Femur (tissue), 1 donor: Measurements from ENCODE around the gene ZNF513.
"Not testable (repeated sequence)": the region's sequence is repeated elsewhere in the genome, so short reads cannot be mapped to it uniquely, and the experiment has no call there.

ENCODE experiments used
- DNase-seq: peaks from one replicate; pipeline ENCODE4 v3.0.0-alpha.2; 2017

Gene ZNF513, protein sequence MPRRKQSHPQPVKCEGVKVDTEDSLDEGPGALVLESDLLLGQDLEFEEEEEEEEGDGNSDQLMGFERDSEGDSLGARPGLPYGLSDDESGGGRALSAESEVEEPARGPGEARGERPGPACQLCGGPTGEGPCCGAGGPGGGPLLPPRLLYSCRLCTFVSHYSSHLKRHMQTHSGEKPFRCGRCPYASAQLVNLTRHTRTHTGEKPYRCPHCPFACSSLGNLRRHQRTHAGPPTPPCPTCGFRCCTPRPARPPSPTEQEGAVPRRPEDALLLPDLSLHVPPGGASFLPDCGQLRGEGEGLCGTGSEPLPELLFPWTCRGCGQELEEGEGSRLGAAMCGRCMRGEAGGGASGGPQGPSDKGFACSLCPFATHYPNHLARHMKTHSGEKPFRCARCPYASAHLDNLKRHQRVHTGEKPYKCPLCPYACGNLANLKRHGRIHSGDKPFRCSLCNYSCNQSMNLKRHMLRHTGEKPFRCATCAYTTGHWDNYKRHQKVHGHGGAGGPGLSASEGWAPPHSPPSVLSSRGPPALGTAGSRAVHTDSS

DNA sequence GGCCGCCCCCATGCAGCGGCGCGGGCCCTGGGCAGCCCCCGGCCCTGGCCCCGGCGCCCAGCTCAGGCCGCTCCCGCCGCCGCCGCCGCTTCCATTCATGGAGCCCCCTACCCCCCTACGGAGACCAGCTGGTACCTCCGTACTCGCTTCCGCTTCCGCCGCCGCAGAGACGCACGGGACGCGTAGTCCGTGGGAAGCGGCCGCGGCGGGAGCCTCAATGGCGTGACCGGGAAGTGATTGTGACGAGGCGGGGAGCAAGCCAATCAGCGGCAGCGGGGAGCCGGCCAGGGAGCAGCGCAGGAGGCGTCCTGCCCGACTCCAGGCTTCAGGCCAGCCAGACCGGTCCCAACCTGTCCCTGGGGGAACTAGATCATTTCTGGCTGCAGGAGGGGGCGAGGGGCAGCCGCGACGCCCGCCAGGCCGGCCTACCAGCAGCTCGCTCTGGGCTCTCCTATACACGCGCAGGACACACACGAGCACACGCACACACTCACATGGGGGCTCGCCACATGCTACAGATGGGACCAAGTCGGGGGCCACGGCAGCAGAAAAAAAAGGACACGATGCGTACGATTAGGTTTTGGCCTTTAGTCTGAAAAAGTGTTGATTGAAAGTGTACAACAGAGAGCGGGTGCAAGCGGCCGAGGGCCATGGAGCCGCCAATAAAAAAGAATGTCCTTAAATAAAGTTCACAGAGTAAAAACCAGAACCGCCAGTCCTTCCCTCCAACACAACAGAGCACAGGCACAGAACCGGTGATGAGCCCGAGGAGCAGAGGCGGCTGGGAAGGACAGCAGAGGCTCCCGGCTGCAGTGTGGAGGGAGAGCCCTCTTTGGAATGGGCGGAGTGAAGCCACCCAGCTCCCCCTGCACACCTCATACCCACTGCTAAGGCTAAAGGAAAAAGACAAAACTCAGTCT is at the start of gene ZNF513:
TSS of gene ZNF513 (minus strand) at position 109 of the 920 bp plus-strand sequence. CDS start 208 bp downstream, outside the sequence.
- peak; percentile 98 for DNase-seq

DNA sequence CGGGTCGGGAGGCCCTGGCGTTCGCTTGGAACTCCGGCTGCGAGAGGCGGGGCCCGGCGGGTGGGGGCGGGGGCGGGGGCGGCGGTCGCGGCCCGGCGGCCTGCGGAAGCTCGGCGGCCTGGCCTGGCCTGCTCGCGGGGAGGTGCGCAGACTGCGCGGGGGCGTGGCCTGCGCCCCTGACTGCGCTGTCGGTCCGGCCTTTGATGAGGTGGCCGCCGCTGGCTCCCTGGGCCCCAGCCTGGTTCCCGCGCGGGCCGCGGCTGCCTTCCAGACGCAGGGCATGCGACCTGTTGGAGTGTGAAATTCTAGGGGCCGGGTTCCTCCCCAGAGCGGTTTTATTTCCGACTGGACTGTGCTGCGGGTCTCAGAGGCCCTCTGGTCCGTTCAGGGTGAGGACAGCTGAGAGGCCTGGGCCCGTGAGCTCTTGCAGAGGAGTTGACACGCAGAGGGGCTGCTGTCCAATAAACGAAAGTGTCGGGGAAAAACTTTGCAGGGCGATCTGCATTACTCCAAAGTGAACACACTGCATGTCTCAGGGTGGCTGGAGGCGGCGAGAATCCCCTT is 48.5 kb upstream of the ZNF513 start:
- DNase-seq: peak; percentile 91

- peak; percentile 95 for DNase-seq
Observed at GRCh38 chr2:27428213-27428977, 47.9 kb upstream of the ZNF513 start, which contains the start of gene NRBP1. TSS of gene NRBP1 (plus strand) at chr2:27428631. CDS start at chr2:27433274, 4,643 bp downstream.

DNA sequence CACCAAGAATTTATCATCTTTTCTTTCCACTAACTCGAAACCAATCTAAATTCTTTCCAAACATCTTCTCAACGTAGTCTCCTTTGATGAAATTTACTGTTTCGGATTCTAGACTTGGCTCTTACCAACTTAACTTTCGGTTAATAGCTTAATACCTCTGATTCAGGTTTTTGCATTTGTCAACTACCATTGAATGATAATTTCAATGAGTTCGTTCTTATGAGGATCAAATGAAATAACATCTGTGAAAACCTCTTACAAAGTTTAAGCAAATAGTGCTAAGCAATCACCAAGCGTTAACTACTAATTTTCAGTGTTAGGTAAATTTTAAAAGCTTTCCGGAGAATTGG is 47.3 kb upstream of the ZNF513 start:
- DNase-seq: no peak

DNA sequence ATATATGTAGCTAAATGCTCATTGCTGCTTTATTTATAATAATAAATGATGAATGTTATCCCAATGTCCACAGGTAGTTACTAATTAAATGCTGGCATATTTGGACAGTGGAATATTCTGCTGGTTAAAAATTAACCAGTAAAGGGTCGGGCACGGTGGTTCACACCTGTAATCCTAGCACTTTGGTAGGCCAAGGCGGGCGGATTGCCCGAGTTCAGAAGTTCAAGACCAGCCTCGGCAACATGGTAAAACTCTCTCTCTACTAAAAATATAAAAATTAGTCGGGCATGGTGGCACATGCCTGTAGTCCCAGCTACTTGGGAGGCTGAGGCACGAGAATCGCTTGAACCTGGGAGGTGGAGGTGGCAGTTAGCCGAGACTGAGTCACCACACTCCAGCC is 44.5 kb upstream of the ZNF513 start:
- DNase-seq: not testable (repeated sequence)

DNA sequence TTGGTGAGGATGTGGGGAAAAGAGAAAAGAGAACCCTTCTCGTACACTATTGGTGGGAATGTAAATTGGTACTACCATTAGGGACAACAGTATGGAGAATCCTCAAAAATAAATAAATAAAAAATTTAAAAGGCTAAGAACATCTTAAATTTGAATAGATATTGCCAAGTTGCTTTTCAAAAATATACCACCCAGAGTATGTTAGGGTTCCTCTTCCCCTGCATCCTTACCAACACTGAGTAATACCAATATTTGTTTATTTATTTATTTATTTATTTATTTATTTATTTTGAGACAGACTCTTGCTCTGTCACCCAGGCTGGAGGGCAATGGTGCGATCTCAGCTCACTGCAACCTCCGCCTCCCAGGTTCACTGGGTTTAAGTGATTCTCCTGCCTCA is 42.4 kb upstream of the ZNF513 start:
- DNase-seq: no peak

DNA sequence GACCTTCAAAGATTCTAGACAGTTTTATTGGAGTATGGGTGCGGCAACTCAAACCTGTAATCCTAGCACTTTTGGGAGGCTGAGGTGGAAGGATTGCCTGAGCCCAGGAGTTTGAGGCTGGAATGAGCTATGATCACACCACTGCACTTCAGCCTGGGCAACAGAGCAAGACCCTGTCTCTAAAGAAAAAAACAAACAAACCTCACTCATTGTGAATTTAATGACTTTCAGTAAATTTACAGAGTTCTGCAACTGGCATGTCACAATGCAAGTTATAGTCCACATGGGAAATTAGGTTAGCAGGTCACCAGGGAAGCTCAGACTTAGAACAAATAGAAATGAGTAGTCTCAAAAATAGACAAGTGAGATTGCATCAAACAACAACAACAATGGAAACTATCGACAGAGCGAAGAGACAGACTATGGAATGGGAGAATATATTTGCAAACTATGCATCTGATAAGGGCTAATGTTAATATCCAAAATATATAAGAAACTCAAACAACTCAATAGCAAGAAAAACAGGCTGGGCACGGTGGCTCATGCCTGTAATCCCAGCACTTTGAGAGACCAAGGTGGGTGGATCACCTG is 41.2 kb upstream of the ZNF513 start:
- no peak for DNase-seq

DNA sequence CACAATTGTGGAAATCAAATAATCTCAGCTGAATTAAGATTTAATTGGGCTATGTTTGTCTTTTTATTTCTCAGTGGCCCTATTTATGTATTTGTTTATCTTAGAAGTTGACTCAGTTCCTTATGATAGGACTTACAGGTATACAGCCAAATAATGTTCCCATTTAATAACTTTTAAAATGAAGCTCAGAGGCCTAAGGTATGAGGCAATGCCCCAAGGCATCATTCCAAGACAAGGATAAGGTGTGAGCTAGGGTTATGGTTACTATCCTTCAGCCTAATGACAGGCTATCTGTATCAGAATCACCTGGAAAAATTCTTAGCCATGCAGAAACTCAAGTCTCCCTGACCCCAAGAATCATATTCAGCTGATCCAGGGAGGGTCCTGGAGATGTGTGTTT is 40.5 kb upstream of the ZNF513 start:
- no peak for DNase-seq

- DNase-seq: no peak
Observed at GRCh38 chr2:27416151-27416550, 35.6 kb upstream of the ZNF513 start.

GRCh38 chr2:27412419-27413152 is 32.1 kb upstream of the ZNF513 start:
- DNase-seq: no peak

DNA sequence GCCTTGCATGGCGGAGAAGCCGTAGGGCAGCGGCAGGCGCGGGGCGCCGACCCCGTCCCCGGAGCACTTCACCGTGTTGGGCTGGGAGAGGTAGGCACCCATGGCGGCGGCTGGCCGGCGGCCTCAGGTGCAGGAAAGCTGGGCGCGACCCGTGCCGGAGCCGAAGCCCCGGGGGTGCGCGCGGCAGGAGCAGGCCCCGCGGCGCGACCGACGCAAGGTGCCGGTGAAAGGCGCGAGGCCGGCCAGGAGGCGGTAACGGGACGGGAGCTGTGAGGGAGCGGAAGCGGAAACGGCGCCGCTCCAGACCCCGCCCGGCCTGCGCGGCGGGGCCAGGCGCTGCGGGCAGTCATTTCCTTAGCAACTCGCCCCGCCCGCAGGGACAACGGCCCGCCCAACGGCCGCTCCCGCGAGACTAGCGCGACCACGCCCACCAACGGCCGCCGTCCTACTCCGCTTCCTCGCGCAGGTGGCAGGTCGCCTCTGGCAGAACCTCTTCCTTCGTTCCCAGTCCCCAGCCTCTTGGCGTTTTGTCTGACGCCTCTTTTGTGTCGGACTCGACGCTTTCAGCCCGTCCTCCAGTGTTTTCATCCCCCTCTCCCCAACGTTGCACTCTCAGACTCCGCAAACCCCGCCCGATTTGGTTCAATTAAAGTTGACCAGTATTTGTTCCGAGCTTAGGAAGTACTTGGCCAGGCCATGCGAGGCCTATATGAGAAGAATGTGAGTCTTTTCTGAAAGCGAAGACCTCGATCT is 29.0 kb upstream of the ZNF513 start, which contains the start of gene PPM1G:
TSS of gene PPM1G (minus strand) at position 271 of the 753 bp plus-strand sequence. CDS start at position 102, 169 bp downstream.
- peak; percentile 96 for DNase-seq

DNA sequence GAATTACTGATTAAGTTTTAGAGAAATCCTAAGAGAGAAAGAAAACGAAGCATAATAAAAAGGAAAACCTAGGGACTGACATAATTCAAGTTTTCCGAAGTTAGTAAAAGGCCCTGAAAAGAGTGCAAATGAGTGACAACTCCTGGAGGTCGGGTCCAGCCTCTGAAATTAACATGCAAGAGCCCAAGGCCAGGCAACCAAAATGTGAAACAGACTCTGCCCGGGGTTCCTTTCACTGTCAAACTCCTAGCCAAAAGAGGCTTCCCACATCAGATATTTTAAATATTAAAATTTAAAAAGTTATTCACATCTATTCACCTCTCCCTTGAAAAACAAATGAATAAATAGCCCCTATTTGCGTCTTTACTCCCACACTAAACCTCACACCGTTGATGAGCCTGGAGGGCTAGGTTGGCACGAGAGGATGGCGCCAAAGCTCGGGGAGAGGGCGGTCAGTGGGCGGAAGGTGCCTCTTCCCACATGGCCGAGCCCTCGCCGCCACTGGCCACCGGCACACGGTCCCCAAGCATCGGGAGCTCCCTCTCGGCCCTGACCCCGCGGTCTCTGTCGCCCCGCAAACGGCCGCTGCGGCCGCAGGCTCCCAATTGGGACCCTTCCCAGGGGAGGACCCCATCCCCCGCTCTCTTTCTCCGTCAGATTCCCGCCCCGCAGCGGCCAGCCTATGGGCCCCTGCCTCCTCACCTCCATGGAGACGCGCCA is 28.2 kb upstream of the ZNF513 start:
- DNase-seq: no peak

DNA sequence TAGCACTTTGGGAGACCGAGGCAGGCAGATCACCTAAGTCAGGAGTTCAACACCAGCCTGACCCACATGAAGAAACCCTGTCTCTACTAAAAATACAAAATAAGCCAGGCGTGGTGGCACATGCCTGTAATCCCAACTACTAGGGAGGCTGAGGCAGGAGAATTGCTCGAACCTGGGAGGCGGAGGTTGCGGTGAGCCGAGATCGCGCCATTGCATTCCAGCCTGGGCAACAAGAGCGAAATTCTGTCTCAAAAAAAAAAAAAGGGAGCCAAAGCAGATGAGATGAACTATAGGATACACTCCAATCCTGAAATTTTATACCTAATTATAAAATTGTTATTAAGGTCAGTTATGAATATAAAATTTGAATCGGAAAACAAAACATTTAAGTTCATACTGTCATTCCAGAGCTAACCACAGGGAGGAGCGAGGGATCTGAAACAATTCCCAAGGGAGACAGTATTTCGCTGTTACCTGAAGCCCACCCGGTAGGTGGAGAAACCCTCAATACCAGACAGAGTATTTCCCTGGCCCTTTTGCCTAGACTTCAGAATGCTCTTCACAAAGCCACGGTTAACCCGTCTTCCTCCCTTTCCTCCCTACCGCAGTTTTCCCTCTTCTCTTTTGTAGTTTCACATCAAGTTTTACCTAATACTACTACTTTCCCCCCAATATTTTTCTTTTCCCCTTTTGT is 27.4 kb upstream of the ZNF513 start:
- no peak for DNase-seq

DNA sequence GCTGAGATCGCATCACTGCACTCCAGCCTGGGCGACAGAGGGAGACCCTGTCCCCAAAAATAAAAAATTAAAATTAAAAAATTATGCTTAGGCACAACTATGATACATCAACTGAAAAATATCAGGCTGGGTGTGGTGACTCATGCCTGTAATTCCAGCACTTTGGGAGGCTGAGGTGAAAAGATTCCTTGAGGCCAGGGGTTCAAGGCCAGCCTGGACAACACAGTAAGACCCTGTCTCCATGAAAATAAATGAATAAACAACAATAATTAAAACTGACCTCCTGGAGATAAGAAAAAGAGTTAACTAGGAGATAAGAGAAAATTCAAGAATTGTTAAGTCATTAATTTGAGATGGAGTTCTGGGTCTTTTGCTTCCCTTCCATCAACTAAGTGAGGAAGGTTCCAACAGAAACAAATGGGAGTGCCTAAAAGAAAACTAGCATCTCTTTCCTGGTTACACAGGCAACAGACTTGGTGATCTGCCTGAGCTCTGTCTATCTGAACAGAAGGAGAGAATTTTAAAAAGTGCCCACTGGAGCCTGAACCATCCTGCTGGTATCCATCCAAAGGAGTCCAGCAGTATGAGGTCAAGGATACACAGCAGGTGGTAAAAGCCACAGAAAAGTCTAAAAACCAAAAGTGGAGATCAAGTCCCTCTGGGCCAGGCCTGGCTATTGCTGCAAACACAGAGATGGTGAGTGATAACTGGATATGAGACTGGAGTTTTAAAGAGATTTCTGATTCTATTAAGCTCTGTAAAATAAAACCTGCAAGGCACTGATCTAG is 20.0 kb upstream of the ZNF513 start:
- no peak for DNase-seq

- DNase-seq: no peak
Observed at GRCh38 chr2:27398962-27399361, 18.4 kb upstream of the ZNF513 start.

- no peak for DNase-seq
Observed at GRCh38 chr2:27393225-27393624, 12.7 kb upstream of the ZNF513 start.

- DNase-seq: no peak
Observed at GRCh38 chr2:27390822-27391679, 10.5 kb upstream of the ZNF513 start.
